Embryonic facial prominence (tissue), 1 donor: Measurements from ENCODE around the gene RRP8.
A peak's percentile ranks its signal among the peaks of the same experiment; 100 is the strongest.

Source experiments
- DNase-seq: peaks from one replicate; pipeline ENCODE4 v3.0.0-alpha.2; 2016; ENCODE audit errors: extremely low spot score

The RRP8 gene

GRCh38 chr11:6568191-6568918 lies 35.1 kb downstream of the RRP8 start:
- peak; percentile 22 for DNase-seq

- DNase-seq, result no peak
Measured at GRCh38 chr11:6567371-6567745, 36.1 kb downstream of the RRP8 start.

- no peak for DNase-seq
Measured at GRCh38 chr11:6566704-6567370, 36.6 kb downstream of the RRP8 start.

GRCh38 chr11:6565988-6566703 lies 37.3 kb downstream of the RRP8 start:
- DNase-seq, result no peak

GRCh38 chr11:6565325-6565724 lies 38.1 kb downstream of the RRP8 start:
- no peak for DNase-seq

GRCh38 chr11:6563667-6564066 lies 39.7 kb downstream of the RRP8 start:
- DNase-seq, result no peak

- DNase-seq, result no peak
Measured at GRCh38 chr11:6563121-6563619, 40.2 kb downstream of the RRP8 start.

GRCh38 chr11:6561288-6561687 lies 42.1 kb downstream of the RRP8 start:
- DNase-seq, result no peak

- no peak for DNase-seq
Measured at GRCh38 chr11:6559369-6559768, 44.0 kb downstream of the RRP8 start.

- DNase-seq, result no peak
Measured at GRCh38 chr11:6557761-6558674, 45.4 kb downstream of the RRP8 start.

- DNase-seq, result no peak
Measured at GRCh38 chr11:6557063-6557462, 46.4 kb downstream of the RRP8 start.

GRCh38 chr11:6556139-6556949 lies 47.1 kb downstream of the RRP8 start:
- DNase-seq, result no peak

- no peak for DNase-seq
Measured at GRCh38 chr11:6554828-6555706, 48.3 kb downstream of the RRP8 start.

GRCh38 chr11:6553634-6554033 lies 49.8 kb downstream of the RRP8 start:
- no peak for DNase-seq

- DNase-seq, result no peak
Measured at GRCh38 chr11:6548641-6549040, 54.8 kb downstream of the RRP8 start.

GRCh38 chr11:6548121-6548520 lies 55.3 kb downstream of the RRP8 start:
- no peak for DNase-seq

GRCh38 chr11:6547177-6547576 lies 56.2 kb downstream of the RRP8 start:
- no peak for DNase-seq

GRCh38 chr11:6546735-6547134 lies 56.7 kb downstream of the RRP8 start:
- DNase-seq, result no peak

GRCh38 chr11:6545917-6546605 lies 57.4 kb downstream of the RRP8 start:
- no peak for DNase-seq
